ENCODE data around the gene ACACA.

GRCh38 chr17:37276475-37276874 lies 130.2 kb downstream of the ACACA start:
- no peak for TF ChIP-seq ZNF449 (tag by site-specific recombination; IDR thresholded peaks at IDR 0.05)
- TF ChIP-seq SP3 (tag by site-specific recombination; IDR thresholded peaks at IDR 0.05), result no peak
- TF ChIP-seq ZNF335 (tag by site-specific recombination; conservative IDR thresholded peaks at IDR 0.05), result no peak
- TF ChIP-seq CTCF (tag by site-specific recombination; IDR thresholded peaks at IDR 0.05), result no peak
- no peak for TF ChIP-seq ZNF292 (tag by site-specific recombination; IDR thresholded peaks at IDR 0.05; ENCODE audit: borderline replicate concordance, low read depth)
- TF ChIP-seq ZNF398 (tag by site-specific recombination; IDR thresholded peaks at IDR 0.05), result no peak
- no peak for TF ChIP-seq ZNF37A (tag by site-specific recombination; IDR thresholded peaks at IDR 0.05)
- no peak for TF ChIP-seq IKZF3 (tag by site-specific recombination; IDR thresholded peaks at IDR 0.05)
- no peak for TF ChIP-seq REST (tag by site-specific recombination; IDR thresholded peaks at IDR 0.05)
- TF ChIP-seq YY1 (tag by site-specific recombination; IDR thresholded peaks at IDR 0.05), result no peak

Data from HEK293 (cell line).